H1 (cell line): ENCODE data around the gene IRF9. TPM values are rescaled to one million over a fixed set of nuclear protein-coding genes. Genes with fewer than 3 reads are reported as not detected.

Source experiments
- CBX8 ChIP-seq: fragments of 300-800, 300-1000 bp; sonication (generic); IDR thresholded peaks from 2 replicates; pipeline ENCODE4 v1.7.1; 2016; ENCODE audit warnings: low read depth, low read length, borderline replicate concordance
- CHD2 ChIP-seq: IDR thresholded peaks from 2 replicates; pipeline ENCODE4 v1.6.1; 2012; ENCODE audit warnings: low read length, improper control_type of control experiment
- EGR1 ChIP-seq: IDR thresholded peaks from 2 replicates; pipeline ENCODE4 v1.6.1; 2011; ENCODE audit warnings: low read depth, low read length, borderline replicate concordance
- HDAC2 ChIP-seq, 2 experiments: fragments of 300-600 bp in 1 of 2; sonication (generic) in 1 of 2; IDR thresholded peaks; 2 replicates each; pipeline ENCODE4 v1.6.1; 2011 to 2012; ENCODE audit warnings: low read depth in 2 of 2, low read length in 2 of 2, mild to moderate bottlenecking in 2 of 2, moderate library complexity in 2 of 2, borderline replicate concordance in 1 of 2, inconsistent platforms in 1 of 2
- KDM1A ChIP-seq: fragments of 200-600, 300-600 bp; sonication (generic); IDR thresholded peaks from 2 replicates; pipeline ENCODE4 v1.7.1; 2016; ENCODE audit warnings: mild to moderate bottlenecking, low read length, borderline replicate concordance
- KDM4A ChIP-seq: IDR thresholded peaks from one replicate; pipeline ENCODE4 v1.7.1; 2012; ENCODE audit warnings: low read depth, mild to moderate bottlenecking, moderate library complexity, low read length, inconsistent platforms; ENCODE audit not compliant: severe bottlenecking
- POLR2A ChIP-seq, 2 experiments: IDR thresholded peaks; 1 replicate in 1 of 2; 2 replicates in 1 of 2; pipeline ENCODE4 v1.6.1; 2011; ENCODE audit warnings: low read depth in 2 of 2, low read length in 2 of 2, mild to moderate bottlenecking in 2 of 2; ENCODE audit errors: control extremely low read depth in 1 of 2
- RAD21 ChIP-seq, 2 experiments: IDR thresholded peaks in 1 of 2; conservative IDR thresholded peaks in 1 of 2; 2 replicates each; pipeline ENCODE4 v1.6.1; 2011; ENCODE audit warnings: low read depth in 2 of 2, low read length in 2 of 2, improper control_type of control experiment in 1 of 2, inconsistent platforms in 1 of 2, mild to moderate bottlenecking in 1 of 2, moderate library complexity in 1 of 2
- RBBP5 ChIP-seq: IDR thresholded peaks from 2 replicates; pipeline ENCODE4 v1.7.1; 2012; ENCODE audit warnings: low read depth, mild to moderate bottlenecking, inconsistent platforms, low read length, moderate library complexity, borderline replicate concordance
- RXRA ChIP-seq: IDR thresholded peaks from 2 replicates; pipeline ENCODE4 v1.6.1; 2011; ENCODE audit warnings: low read depth, mild to moderate bottlenecking, low read length, moderate library complexity; ENCODE audit not compliant: insufficient read depth
- SRF ChIP-seq: IDR thresholded peaks from 2 replicates; pipeline ENCODE4 v1.6.1; 2011; ENCODE audit warnings: mild to moderate bottlenecking, low read depth, low read length, moderate library complexity
- TAF7 ChIP-seq: optimal IDR thresholded peaks from 2 replicates; pipeline ENCODE3; 2011; ENCODE audit warnings: low read depth, mild to moderate bottlenecking, inconsistent platforms, low read length, moderate library complexity, borderline replicate concordance
- polyA plus RNA-seq, 7 experiments: library from polyadenylated mRNA; depleted of rRNA in 3 of 7; stranded (reverse) in 5 of 7; unstranded in 2 of 7; fragments of >200 nt in 5 of 7; fragments of 200-250 nt in 2 of 7; gene quantifications; 1 replicate in 5 of 7; 2 replicates in 1 of 7; 4 replicates in 1 of 7; pipeline versions ENCODE4 v1.2.1 to v1.2.3, GENCODE V29; 2011 to 2013; ENCODE audit warnings: missing spikeins in 2 of 7, mixed read lengths in 2 of 7
- total RNA-seq: library from RNA; stranded (reverse); fragmentation: NEBNext Ultra II Directional; extraction: Animal tissue kit (Norgen Biotek cat#: 25700); gene quantifications from 2 replicates; pipeline ENCODE4 v1.2.1, GENCODE V29; 2021
- TF ChIP-seq, protein P1 (sequence below), 3 experiments: IDR thresholded peaks; 1 replicate in 2 of 3; 2 replicates in 1 of 3; pipeline versions ENCODE4 v1.5.1 to v1.6.1; 2011; ENCODE audit warnings: low read length in 3 of 3, mild to moderate bottlenecking in 3 of 3, inconsistent platforms in 2 of 3, low read depth in 1 of 3, moderate library complexity in 1 of 3; ENCODE audit not compliant: insufficient read depth in 1 of 3; ENCODE audit errors: control extremely low read depth in 1 of 3

Gene IRF9
- total and polyA plus RNA-seq, 2 of the 8 experiments (the other 6 are each of a cell fraction or from before 2014, with no cell fraction given) = 11.4 to 13.2 TPM

DNA sequence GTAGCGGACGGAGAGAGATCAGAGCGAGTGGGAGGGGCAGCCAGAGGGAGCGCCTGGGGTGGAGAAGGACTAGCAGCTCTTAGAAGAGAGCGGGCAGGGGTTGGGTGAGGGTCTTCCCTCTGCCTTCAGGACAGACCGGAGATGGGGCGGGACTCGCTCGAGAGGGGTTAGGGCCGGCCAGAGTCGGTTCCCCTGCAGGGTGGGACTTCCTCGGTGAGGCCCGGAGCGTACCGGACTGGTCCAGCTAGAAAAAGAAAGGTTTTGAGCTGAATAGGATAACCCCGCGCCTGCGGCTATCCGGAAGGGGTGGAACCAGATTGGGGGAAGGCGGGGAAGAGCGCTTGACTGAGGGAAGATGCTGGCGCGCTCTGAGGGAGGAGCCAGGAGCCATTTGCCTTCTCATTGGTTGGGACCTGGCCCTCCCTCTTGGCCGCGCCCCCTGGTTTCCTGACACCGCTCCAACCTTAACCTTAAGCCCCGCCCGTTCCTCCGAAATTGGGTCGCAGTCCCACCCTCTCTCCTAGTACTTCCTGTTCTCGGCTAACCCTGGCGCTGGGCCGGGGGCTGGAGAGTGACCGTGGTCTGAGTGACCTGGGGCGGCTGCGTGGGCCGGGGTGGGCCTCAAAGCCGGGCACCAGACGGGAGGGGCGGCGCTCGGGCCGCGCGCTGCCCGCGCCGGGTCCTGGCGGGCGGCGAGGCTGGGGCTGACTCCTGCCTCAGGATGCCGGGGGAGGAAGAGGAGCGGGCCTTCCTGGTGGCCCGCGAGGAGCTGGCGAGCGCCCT lies 13.9 kb upstream of the IRF9 start, which contains the start of gene RNF31 (continued):
- TF ChIP-seq, protein P1, sequence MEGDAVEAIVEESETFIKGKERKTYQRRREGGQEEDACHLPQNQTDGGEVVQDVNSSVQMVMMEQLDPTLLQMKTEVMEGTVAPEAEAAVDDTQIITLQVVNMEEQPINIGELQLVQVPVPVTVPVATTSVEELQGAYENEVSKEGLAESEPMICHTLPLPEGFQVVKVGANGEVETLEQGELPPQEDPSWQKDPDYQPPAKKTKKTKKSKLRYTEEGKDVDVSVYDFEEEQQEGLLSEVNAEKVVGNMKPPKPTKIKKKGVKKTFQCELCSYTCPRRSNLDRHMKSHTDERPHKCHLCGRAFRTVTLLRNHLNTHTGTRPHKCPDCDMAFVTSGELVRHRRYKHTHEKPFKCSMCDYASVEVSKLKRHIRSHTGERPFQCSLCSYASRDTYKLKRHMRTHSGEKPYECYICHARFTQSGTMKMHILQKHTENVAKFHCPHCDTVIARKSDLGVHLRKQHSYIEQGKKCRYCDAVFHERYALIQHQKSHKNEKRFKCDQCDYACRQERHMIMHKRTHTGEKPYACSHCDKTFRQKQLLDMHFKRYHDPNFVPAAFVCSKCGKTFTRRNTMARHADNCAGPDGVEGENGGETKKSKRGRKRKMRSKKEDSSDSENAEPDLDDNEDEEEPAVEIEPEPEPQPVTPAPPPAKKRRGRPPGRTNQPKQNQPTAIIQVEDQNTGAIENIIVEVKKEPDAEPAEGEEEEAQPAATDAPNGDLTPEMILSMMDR (IDR thresholded peaks at IDR 0.05; ENCODE audit: control extremely low read depth in 1 of 3, insufficient read depth in 1 of 3, low read depth in 1 of 3, low read length in 3 of 3) = no peak
- TF ChIP-seq RXRA (no peak), CBX8 (no peak), RAD21 (IDR thresholded peaks at IDR 0.05 in 1 of 2, conservative IDR thresholded peaks at IDR 0.05 in 1 of 2; ENCODE audit: low read depth in 2 of 2, low read length in 2 of 2) (no peak), CHD2 (no peak), SRF (no peak), EGR1 (no peak), KDM4A (peak; percentile 69), KDM1A (no peak), RBBP5 (no peak), TAF7 (no peak), POLR2A (IDR thresholded peaks at IDR 0.05; ENCODE audit: control extremely low read depth in 1 of 2, low read depth in 2 of 2, low read length in 2 of 2) (peak in 1 of 2 experiments; percentile 55; a peak in 1 of 3 replicates), HDAC2 (IDR thresholded peaks at IDR 0.05; ENCODE audit: borderline replicate concordance in 1 of 2, low read depth in 2 of 2, low read length in 2 of 2) (no peak; a peak in 2 of 4 replicates)
